ENCODE measurements around the gene PRDX5.

DNA sequence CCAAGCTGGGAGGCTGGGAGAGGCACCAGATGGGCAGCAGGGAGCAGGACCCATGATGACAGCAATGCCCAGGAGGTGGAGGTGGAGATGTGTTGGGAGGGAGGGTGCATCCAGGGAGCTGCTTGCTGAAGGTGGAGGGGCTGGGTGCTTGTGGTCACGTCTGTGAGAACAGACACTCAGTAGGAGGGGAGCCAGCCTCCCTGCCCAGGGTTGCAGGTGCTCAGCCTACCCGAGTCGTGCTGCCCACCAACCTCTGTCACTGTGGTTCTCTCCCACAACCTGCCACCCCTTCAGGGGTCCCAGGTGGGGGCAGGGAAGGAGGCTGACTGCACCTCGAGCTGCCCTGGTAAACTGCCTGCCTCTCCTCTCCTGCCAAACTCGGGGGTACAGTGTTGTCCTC, 5.5 kb downstream of the PRDX5 start:
- TF ChIP-seq, protein P1, sequence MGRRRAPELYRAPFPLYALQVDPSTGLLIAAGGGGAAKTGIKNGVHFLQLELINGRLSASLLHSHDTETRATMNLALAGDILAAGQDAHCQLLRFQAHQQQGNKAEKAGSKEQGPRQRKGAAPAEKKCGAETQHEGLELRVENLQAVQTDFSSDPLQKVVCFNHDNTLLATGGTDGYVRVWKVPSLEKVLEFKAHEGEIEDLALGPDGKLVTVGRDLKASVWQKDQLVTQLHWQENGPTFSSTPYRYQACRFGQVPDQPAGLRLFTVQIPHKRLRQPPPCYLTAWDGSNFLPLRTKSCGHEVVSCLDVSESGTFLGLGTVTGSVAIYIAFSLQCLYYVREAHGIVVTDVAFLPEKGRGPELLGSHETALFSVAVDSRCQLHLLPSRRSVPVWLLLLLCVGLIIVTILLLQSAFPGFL (CRISPR knock-in tag; IDR thresholded peaks at IDR 0.05; ENCODE audit: borderline replicate concordance) = no peak
- no peak for TF ChIP-seq ZBTB21 (CRISPR knock-in tag; IDR thresholded peaks at IDR 0.05; ENCODE audit: borderline replicate concordance)
- TF ChIP-seq, protein P2, sequence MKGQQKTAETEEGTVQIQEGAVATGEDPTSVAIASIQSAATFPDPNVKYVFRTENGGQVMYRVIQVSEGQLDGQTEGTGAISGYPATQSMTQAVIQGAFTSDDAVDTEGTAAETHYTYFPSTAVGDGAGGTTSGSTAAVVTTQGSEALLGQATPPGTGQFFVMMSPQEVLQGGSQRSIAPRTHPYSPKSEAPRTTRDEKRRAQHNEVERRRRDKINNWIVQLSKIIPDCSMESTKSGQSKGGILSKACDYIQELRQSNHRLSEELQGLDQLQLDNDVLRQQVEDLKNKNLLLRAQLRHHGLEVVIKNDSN (CRISPR knock-in tag; IDR thresholded peaks at IDR 0.05) = no peak
- no peak for TF ChIP-seq ELF4 (CRISPR knock-in tag; IDR thresholded peaks at IDR 0.05; ENCODE audit: low read depth)
- TF ChIP-seq, protein P3, sequence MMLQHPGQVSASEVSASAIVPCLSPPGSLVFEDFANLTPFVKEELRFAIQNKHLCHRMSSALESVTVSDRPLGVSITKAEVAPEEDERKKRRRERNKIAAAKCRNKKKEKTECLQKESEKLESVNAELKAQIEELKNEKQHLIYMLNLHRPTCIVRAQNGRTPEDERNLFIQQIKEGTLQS (CRISPR knock-in tag; conservative IDR thresholded peaks at IDR 0.05) = no peak
- TF ChIP-seq ZNF232 (CRISPR knock-in tag; IDR thresholded peaks at IDR 0.05) = no peak
- TF ChIP-seq, protein P4, sequence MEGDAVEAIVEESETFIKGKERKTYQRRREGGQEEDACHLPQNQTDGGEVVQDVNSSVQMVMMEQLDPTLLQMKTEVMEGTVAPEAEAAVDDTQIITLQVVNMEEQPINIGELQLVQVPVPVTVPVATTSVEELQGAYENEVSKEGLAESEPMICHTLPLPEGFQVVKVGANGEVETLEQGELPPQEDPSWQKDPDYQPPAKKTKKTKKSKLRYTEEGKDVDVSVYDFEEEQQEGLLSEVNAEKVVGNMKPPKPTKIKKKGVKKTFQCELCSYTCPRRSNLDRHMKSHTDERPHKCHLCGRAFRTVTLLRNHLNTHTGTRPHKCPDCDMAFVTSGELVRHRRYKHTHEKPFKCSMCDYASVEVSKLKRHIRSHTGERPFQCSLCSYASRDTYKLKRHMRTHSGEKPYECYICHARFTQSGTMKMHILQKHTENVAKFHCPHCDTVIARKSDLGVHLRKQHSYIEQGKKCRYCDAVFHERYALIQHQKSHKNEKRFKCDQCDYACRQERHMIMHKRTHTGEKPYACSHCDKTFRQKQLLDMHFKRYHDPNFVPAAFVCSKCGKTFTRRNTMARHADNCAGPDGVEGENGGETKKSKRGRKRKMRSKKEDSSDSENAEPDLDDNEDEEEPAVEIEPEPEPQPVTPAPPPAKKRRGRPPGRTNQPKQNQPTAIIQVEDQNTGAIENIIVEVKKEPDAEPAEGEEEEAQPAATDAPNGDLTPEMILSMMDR (IDR thresholded peaks at IDR 0.05) = no peak
- TF ChIP-seq, protein P5, sequence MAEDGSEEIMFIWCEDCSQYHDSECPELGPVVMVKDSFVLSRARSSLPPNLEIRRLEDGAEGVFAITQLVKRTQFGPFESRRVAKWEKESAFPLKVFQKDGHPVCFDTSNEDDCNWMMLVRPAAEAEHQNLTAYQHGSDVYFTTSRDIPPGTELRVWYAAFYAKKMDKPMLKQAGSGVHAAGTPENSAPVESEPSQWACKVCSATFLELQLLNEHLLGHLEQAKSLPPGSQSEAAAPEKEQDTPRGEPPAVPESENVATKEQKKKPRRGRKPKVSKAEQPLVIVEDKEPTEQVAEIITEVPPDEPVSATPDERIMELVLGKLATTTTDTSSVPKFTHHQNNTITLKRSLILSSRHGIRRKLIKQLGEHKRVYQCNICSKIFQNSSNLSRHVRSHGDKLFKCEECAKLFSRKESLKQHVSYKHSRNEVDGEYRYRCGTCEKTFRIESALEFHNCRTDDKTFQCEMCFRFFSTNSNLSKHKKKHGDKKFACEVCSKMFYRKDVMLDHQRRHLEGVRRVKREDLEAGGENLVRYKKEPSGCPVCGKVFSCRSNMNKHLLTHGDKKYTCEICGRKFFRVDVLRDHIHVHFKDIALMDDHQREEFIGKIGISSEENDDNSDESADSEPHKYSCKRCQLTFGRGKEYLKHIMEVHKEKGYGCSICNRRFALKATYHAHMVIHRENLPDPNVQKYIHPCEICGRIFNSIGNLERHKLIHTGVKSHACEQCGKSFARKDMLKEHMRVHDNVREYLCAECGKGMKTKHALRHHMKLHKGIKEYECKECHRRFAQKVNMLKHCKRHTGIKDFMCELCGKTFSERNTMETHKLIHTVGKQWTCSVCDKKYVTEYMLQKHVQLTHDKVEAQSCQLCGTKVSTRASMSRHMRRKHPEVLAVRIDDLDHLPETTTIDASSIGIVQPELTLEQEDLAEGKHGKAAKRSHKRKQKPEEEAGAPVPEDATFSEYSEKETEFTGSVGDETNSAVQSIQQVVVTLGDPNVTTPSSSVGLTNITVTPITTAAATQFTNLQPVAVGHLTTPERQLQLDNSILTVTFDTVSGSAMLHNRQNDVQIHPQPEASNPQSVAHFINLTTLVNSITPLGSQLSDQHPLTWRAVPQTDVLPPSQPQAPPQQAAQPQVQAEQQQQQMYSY (CRISPR knock-in tag; IDR thresholded peaks at IDR 0.05) = no peak
- TF ChIP-seq, protein P6, sequence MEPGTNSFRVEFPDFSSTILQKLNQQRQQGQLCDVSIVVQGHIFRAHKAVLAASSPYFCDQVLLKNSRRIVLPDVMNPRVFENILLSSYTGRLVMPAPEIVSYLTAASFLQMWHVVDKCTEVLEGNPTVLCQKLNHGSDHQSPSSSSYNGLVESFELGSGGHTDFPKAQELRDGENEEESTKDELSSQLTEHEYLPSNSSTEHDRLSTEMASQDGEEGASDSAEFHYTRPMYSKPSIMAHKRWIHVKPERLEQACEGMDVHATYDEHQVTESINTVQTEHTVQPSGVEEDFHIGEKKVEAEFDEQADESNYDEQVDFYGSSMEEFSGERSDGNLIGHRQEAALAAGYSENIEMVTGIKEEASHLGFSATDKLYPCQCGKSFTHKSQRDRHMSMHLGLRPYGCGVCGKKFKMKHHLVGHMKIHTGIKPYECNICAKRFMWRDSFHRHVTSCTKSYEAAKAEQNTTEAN (CRISPR knock-in tag; IDR thresholded peaks at IDR 0.05) = no peak
- TF ChIP-seq, protein P7, sequence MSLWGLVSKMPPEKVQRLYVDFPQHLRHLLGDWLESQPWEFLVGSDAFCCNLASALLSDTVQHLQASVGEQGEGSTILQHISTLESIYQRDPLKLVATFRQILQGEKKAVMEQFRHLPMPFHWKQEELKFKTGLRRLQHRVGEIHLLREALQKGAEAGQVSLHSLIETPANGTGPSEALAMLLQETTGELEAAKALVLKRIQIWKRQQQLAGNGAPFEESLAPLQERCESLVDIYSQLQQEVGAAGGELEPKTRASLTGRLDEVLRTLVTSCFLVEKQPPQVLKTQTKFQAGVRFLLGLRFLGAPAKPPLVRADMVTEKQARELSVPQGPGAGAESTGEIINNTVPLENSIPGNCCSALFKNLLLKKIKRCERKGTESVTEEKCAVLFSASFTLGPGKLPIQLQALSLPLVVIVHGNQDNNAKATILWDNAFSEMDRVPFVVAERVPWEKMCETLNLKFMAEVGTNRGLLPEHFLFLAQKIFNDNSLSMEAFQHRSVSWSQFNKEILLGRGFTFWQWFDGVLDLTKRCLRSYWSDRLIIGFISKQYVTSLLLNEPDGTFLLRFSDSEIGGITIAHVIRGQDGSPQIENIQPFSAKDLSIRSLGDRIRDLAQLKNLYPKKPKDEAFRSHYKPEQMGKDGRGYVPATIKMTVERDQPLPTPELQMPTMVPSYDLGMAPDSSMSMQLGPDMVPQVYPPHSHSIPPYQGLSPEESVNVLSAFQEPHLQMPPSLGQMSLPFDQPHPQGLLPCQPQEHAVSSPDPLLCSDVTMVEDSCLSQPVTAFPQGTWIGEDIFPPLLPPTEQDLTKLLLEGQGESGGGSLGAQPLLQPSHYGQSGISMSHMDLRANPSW (CRISPR knock-in tag; conservative IDR thresholded peaks at IDR 0.05; ENCODE audit: low read depth) = no peak
- TF ChIP-seq, protein P8, sequence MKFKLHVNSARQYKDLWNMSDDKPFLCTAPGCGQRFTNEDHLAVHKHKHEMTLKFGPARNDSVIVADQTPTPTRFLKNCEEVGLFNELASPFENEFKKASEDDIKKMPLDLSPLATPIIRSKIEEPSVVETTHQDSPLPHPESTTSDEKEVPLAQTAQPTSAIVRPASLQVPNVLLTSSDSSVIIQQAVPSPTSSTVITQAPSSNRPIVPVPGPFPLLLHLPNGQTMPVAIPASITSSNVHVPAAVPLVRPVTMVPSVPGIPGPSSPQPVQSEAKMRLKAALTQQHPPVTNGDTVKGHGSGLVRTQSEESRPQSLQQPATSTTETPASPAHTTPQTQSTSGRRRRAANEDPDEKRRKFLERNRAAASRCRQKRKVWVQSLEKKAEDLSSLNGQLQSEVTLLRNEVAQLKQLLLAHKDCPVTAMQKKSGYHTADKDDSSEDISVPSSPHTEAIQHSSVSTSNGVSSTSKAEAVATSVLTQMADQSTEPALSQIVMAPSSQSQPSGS (CRISPR knock-in tag; IDR thresholded peaks at IDR 0.05; ENCODE audit: borderline replicate concordance, low read depth) = no peak
- no peak for TF ChIP-seq ZNF121 (CRISPR knock-in tag; IDR thresholded peaks at IDR 0.05)
